HG03354 (cell line): Measurements from ENCODE around the gene ECEL1.
A peak's percentile ranks its signal among the peaks of the same experiment; 100 is the strongest.
"Not testable (repeated sequence)": the region's sequence is repeated elsewhere in the genome, so short reads cannot be mapped to it uniquely, and the experiment has no call there.

Experiments
- ATAC-seq: cut with Tn5 transposase; IDR thresholded peaks from one replicate; pipeline ENCODE4 v1.9.1; 2021; ENCODE audit warnings: mild to moderate bottlenecking; ENCODE audit not compliant: unreplicated experiment, poor library complexity, severe bottlenecking

Gene ECEL1

DNA sequence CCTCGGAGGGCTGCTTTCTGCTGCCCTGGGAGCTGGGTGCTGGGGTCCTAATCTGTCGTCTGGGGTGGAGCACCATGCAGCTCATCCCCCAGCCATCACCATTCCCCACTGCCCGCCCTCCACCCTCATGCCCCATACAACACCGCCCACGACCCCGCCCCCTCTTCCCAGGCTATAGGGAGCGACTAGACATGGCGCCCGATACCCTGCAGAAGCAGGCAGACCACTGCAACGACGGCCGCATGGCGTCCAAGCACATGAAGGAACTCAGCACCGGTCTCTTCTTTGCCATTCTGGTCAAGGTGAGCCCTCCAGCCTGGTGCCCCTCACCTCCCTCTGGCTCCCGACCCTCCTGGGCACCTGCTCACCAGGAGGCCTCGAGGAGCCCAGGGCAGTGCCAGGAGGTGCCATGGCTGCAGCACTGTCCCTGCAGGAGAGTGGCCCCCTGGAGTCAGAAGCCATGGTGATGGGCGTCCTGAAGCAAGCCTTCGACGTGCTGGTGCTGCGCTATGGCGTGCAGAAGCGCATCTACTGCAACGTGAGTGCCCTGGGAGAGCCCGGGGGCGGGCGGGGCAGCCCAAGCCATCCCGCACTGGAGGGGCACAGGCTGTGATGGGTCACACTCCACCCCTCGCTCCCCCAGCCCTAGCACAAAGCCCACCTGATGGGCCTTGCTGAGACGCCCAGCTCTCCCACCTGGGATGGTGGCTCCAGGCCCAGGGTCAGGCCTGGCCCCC is 42.3 kb downstream of the ECEL1 start:
- not testable (repeated sequence) for ATAC-seq

DNA sequence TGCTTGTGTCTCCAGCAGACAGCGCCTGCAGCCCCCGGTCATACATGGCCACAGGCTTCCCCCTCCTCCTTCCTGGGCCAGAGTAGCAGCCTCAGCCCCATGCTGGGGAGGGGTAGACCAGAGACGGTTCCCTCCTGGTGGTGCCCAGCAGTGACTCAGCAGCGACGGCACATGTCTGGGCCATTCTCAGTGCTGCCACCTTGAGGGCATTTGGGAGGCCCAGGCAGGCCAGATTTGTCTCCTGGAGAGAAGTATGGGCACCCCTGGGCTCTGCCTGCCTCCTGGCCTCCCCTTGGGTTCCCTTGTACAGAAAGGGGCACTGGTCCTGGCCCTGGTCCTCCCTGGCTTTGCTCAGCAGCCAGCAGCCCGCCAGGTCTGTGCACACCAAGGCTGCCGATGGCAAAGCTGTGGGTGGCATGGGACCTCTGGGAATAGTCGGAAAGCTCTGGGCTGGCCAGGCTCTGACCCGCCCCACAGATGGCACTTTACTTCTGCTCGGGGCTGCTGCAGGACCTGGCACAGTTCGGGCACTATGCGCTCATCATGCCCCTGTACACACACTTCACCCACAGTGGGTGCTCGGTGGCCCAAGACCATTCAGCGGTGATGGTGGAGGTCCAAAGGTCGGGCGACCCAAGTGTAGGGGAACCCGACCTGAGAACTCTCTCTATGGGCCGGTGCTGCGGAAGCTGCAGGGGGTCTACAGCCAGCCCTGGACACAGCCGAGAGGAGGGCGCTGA is 43.1 kb downstream of the ECEL1 start:
- ATAC-seq, result no peak

GRCh38 chr2:232443669-232444408 is 43.8 kb downstream of the ECEL1 start:
- ATAC-seq, result not testable (repeated sequence)

DNA sequence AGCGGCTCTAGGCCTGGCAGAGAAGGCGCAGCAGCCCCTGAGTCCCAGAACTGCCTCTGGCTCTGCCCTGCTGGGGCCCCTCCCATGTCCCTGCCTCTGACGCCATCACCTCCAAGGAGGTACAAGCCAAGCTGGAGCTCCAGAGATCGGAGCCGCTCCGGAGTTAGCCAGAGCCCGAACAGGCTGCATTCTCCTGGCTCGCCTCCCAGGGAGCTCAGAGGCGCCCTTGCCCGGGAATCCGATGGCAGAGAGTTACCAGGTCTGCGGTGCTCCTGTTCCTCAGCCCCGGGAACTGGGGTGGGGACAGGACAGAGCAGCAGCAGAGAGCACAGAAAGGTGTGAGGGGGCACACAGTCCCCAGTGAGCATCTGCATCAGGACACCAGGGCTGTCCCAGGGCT is 44.6 kb downstream of the ECEL1 start:
- not testable (repeated sequence) for ATAC-seq

GRCh38 chr2:232442431-232442830 is 45.2 kb downstream of the ECEL1 start:
- ATAC-seq, result not testable (repeated sequence)

DNA sequence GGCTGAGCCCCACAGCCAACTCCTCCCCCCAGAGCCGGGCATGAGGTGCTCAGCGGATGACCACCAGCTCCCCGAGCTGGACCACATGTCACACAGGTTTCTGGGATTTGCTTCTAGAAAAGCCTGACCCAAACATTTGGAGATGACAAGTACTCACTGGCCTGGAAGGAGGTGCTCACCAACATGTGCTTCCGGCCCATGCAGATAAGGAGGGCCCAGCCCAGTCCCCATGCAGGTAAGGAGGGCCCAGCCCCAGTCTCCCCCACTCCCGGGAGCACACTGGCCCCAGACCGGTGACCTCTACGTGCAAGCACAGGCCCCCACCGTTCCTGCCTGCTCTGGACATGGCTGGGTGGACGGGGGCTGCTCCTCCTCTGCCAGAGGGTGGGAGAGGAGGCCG is 45.7 kb downstream of the ECEL1 start:
- not testable (repeated sequence) for ATAC-seq

DNA sequence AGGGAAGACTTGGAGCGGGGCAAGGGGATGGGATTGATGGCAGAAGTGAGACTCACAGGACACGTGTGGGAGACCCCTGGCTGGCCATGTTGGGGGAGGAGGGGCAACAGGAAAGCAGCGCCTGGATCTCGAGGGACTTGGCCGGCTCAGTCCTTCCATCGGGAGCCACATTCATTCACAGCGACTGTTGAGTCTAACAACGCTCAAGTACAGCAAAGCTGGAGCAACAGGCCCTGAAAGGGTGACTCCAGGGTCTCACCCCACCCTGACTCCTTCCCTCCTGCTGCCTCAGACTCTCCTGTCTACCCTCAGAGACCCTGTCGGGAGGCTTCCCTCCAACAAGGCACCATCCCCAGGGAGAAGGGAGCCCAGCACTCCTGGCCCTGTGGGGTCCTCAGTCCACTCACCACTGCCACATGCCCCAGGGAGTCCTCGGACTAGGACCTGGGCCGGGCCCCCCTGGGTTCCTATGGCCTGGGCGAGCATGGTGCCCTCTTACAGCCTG is 46.4 kb downstream of the ECEL1 start:
- ATAC-seq, result no peak

DNA sequence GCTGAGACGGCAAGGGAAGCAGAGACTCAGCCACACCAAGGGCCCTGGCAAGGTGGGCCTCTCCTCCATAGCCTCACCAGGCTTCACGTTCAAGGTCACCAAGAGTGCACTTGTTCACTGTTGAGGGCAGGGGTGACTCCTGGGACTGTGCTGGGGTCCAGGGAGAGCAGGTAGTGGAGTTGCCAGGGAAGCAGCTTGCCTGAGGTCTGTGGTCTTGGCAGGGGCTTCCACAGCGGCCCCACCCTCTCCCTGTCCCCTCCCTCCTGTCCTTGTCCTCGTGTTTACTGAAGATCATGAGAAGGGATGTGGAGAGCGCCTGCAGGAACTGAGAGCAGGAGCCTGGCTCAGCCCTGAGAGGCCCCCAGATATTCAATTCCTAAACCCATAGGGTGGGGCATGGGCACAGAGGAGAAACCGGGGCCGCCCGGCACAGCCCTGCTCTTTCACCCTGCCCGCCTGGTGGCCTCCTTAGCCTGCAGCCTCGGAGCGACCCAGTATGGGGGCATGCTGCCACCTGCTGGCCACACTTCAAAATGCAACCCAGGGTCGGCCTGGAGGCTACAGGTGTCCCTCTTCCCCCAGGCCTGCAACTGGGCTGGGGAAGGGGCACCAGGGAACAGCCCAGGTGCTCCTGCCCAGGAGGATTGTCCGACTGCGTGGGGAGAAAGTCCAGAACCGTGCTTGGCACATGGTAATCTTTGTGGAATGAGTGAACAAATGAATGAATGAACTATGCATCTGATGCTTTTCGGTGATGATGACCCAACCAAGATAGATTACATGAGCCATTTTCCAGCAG is 47.2 kb downstream of the ECEL1 start:
- ATAC-seq, result peak; percentile 79

DNA sequence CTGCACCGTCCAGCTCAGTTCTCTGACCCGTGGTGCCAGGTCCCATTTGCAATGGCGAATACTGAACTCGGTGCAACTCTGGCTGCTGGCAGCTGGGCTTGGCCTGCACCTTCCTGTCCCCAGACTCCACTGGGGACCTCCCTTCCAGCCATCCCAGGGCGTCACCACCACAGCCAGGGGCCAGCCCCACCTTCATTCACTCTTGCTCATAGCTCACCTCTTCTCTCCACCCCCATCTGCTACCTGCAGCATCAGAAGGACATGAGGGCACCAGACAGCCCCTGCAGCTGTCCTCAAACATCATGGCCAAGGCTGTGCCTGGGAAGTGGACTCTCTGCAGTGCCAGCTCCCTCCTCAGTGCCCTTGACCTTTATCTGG is 47.9 kb downstream of the ECEL1 start:
- ATAC-seq, result no peak

- no peak for ATAC-seq
Measured at GRCh38 chr2:232438951-232439757, 48.5 kb downstream of the ECEL1 start.

DNA sequence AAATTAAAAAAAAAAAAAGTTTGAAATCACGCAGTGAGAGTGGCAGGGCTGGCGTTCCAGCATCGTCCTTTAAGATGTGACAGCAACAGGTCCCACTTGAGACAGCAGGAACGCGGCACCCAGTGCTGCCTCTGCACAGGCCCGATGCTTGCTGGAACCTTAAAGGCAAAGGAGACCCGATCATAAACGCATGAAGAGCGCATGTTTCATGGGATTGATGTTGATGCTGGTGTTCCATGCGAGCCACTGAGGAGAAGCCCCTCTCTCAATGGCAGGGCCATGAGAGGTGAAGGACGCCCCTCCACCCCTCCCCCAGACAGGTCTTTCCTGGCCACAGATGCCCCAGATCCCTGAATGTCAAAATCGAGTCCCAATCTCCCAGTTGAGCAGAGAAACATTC is 49.5 kb downstream of the ECEL1 start:
- ATAC-seq, result no peak

DNA sequence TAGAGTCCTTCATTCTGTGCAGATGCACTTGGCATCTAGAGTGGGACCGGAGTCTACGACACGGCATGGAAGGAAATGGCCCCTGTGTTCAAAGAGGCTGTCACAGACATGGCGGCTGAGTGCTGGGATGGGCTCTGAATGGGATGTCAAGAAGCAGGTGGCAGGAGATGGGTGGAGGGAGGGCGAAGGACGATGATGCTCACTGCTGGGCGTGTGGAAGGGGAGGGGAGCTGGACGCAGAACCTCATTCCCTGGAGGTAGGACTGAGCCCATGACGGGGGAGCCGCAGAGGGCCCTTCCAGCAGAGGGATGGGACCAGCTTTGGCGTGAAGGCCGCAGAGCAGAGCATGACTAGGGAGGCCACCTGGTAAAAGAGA is 50.5 kb downstream of the ECEL1 start:
- ATAC-seq, result no peak

DNA sequence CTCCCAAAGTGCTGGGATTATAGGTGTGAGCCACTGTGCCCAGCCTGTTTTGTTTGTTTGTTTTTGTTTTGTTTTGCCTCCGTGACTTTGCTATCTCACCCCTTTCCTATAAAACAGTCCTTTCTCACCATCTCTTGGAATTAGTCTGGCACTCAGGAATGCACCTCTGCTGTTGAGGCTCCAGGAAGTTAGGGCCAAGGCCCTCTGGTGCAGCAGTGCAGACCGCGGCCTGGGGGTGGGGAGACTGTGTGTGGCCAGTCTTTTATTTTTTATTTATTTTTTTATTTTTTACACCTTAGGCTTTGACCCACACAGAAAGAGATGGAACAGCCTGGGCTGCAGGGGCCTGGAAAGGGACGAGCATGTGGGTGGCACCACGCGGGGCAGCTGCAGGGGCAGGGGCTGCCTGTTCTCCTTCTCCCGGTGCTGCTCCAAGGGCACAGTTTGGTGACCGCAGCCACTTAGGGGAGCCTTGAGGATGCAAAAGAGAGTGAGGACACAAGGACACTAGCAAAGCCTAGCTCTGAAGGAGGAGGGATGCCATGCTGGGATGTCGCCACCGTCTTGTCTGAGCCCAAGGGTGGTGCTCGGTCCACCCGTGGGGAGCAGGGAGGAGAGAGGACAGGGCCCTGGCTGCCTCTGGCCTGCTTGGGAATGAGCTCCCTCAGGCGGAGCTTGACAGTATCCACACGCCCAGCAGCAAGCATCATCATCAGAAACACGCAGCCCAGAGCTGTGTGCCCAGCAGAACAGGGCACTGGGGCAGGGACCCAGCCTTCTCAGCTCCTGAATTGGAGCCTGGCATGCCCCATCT is 51.0 kb downstream of the ECEL1 start:
- no peak for ATAC-seq

- no peak for ATAC-seq
Measured at GRCh38 chr2:232435805-232436204, 51.8 kb downstream of the ECEL1 start.

- no peak for ATAC-seq
Measured at GRCh38 chr2:232435375-232435648, 52.3 kb downstream of the ECEL1 start.

GRCh38 chr2:232434563-232435374 is 52.9 kb downstream of the ECEL1 start:
- ATAC-seq, result no peak

- ATAC-seq, result no peak
Measured at GRCh38 chr2:232434091-232434490, 53.5 kb downstream of the ECEL1 start.

GRCh38 chr2:232433622-232434021 is 54.0 kb downstream of the ECEL1 start:
- ATAC-seq, result not testable (repeated sequence)
